Muscle of leg (tissue), 16 donors: Measurements from ENCODE around the gene DPH6. TPM values are rescaled to one million over a fixed set of nuclear protein-coding genes. Genes with fewer than 3 reads are reported as not detected.
"Not testable (repeated sequence)": the region's sequence is repeated elsewhere in the genome, so short reads cannot be mapped to it uniquely, and the experiment has no call there.

Experiments used
- DNase-seq: peaks from one replicate; pipeline ENCODE4 v3.0.0; 2013
- H3K27ac ChIP-seq: one replicate; pipeline ENCODE4 v1.5.1; 2013; ENCODE audit warnings: mild to moderate bottlenecking, low read length, control low read depth
- H3K27me3 ChIP-seq: one replicate; pipeline ENCODE4 v1.6.1; 2013; ENCODE audit warnings: low read length; ENCODE audit not compliant: control insufficient read depth, insufficient read depth
- H3K36me3 ChIP-seq: one replicate; pipeline ENCODE4 v1.6.1; 2013; ENCODE audit warnings: low read length; ENCODE audit not compliant: control insufficient read depth, insufficient read depth
- H3K4me1 ChIP-seq: one replicate; pipeline ENCODE4 v1.6.1; 2013; ENCODE audit warnings: low read length; ENCODE audit not compliant: control insufficient read depth, insufficient read depth
- H3K4me3 ChIP-seq: one replicate; pipeline ENCODE4 v1.5.1; 2013; ENCODE audit warnings: low read length, control low read depth
- H3K9me3 ChIP-seq: replicated peaks from 2 replicates; pipeline ENCODE4 v1.6.1; 2013; ENCODE audit warnings: low read depth, low read length; ENCODE audit not compliant: control insufficient read depth
- WGBS: methylation state at CpG from one replicate; pipeline ENCODE4 v1.1.5; 2013; ENCODE audit warnings: missing lambda C conversion rate; ENCODE audit not compliant: insufficient coverage; 5-methylcytosine and 5-hydroxymethylcytosine counted together
- long read RNA-seq, 11 donors: transcript quantifications; one replicate each; lab custom pipeline, GENCODE V29; 2026
- polyA plus RNA-seq, 8 donors: library from polyadenylated mRNA; unstranded; fragments of 120-200 nt; gene quantifications; one replicate each; pipeline versions ENCODE4 v1.2.1 to v1.2.3, GENCODE V29; 2013; ENCODE audit warnings: inconsistent platforms in 1 of 8, low replicate concordance in 1 of 8; ENCODE audit not compliant: insufficient read length in 8 of 8, insufficient read depth in 1 of 8
- total RNA-seq: library from RNA; stranded (reverse); fragments of 120-200 nt; gene quantifications from one replicate; pipeline ENCODE4 v1.2.4, GENCODE V29; 2013

Gene DPH6
- 23.1 TPM for total RNA-seq
- polyA plus RNA-seq: 10 to 100 TPM in 7 of 8 donors, 1 to 10 TPM in 1; 9.8 to 18.0 (median 14.9) TPM
- long read RNA-seq, donor 1, partial matches to known transcripts: 0 of 1 reads
- long read RNA-seq, donor 1, other reads (novel, unspliced or antisense): 0 of 1 reads
- long read RNA-seq, donor 2: 0 reads
- long read RNA-seq, donor 3, partial matches to known transcripts: 0 of 2 reads
- long read RNA-seq, donor 3, other reads (novel, unspliced or antisense): 0 of 2 reads
- long read RNA-seq, donor 4, partial matches to known transcripts: 0 of 4 reads
- long read RNA-seq, donor 4, other reads (novel, unspliced or antisense): 0 of 4 reads
- long read RNA-seq, donor 5, partial matches to known transcripts: 0 of 5 reads
- long read RNA-seq, donor 5, other reads (novel, unspliced or antisense): 0 of 5 reads
- long read RNA-seq, donor 6, partial matches to known transcripts: 0 of 4 reads
- long read RNA-seq, donor 6, other reads (novel, unspliced or antisense): 0 of 4 reads
- long read RNA-seq, donor 7, partial matches to known transcripts: 0 of 2 reads
- long read RNA-seq, donor 7, other reads (novel, unspliced or antisense): 0 of 2 reads
- long read RNA-seq, donor 8, partial matches to known transcripts: 0 of 3 reads
- long read RNA-seq, donor 8, other reads (novel, unspliced or antisense): 0 of 3 reads
- long read RNA-seq, donor 9: 0 reads
- long read RNA-seq, donor 10, partial matches to known transcripts: 0 of 1 reads
- long read RNA-seq, donor 10, other reads (novel, unspliced or antisense): 0 of 1 reads
- long read RNA-seq, donor 11, partial matches to known transcripts: 0 of 3 reads
- long read RNA-seq, donor 11, other reads (novel, unspliced or antisense): 0 of 3 reads

GRCh38 chr15:35545824-35546510, at the start of gene DPH6:
TSS of gene DPH6 (minus strand) at chr15:35546165. CDS start at chr15:35546141, 24 bp downstream.
- H3K4me3 ChIP-seq: peak within 1 kb of the TSS; percentile 87
- WGBS: under 1% methylated on average over 61 of the region's 66 CpGs
- H3K27me3 ChIP-seq: no peaks in the 10 kb centered on the region

DNA sequence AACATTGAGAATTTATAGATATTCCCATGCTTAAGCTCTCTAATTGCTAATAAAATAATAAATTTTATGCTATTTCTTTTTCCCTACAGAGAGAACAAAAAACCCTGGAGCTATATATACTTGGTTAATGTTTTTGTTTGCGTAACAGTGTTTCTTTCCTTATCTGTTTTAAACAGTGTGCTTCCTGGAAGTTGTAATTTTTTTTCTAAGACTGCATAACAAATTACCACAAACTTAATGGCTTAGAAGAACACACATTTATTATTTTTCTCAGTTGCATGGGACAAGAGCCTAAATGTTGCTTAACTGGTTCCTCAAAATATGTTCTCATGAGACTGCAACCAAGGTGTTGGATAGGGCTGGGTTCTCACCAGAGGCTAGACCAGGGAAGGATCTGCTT, 49.7 kb upstream of the DPH6 start:
- no CpG with 5 or more reads among the region's 1 CpG for WGBS
- no peak overlapping the region for H3K4me3 ChIP-seq
- no peaks in the 10 kb centered on the region for H3K4me1 ChIP-seq
- DNase-seq: no peak
- H3K27me3 ChIP-seq: no peaks in the 10 kb centered on the region
- no peaks in the 10 kb centered on the region for H3K9me3 ChIP-seq
- H3K36me3 ChIP-seq: no peaks in the 10 kb centered on the region
- no peak overlapping the region for H3K27ac ChIP-seq

More at GRCh38 chr15:35545824-35546510, at the start of gene DPH6:
- peak; percentile 92 for DNase-seq
- Histone ChIP-seq H3K4me1 (peaks cover 5% of the 10 kb centered on the region), H3K9me3 (no peaks in the 10 kb centered on the region), H3K27ac (peak within 1 kb of the TSS; percentile 99), H3K36me3 (no peaks in the 10 kb centered on the region)

- H3K4me3 ChIP-seq, H3K9me3 ChIP-seq, H3K27ac ChIP-seq, H3K36me3 ChIP-seq, DNase-seq, H3K27me3 ChIP-seq, H3K4me1 ChIP-seq: not testable (repeated sequence)
- WGBS: no CpG with 5 or more reads among the region's 2 CpGs
Observed at GRCh38 chr15:35591987-35592386, 46.0 kb upstream of the DPH6 start.

DNA sequence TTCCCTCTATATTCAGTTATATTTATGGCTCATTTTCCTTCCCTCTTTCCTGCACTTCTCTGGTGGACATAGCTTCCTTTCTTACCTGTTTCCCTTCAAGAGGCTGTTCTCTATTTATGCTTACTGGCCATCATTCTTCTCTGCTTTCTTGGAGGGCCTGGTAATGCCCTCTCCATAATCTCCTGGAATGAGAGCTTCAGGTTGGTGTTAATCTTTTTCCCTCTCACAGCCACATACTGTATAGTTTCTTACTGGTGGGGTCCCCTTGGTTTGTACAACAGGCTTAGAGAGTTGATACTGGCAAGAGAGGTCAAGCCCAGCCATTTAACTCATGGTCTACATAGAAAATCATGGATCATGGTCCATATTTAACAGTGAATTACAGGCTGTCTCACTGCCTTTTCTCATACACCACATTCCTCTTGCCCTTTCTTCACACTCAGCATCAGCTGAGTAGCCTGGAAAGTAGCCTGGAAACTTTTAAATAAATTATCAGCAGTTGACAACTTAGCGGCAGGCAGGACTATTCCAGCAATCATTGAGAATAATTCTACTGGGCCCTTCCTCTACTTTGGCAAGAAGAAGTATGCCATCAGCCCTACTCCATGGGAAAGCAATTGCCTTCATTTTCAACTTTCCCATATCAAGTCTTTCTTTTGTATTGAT, 38.0 kb upstream of the DPH6 start:
- Histone ChIP-seq H3K27ac (no peak overlapping the region), H3K36me3 (no peaks in the 10 kb centered on the region)
- DNase-seq: peak; percentile 8

DNA sequence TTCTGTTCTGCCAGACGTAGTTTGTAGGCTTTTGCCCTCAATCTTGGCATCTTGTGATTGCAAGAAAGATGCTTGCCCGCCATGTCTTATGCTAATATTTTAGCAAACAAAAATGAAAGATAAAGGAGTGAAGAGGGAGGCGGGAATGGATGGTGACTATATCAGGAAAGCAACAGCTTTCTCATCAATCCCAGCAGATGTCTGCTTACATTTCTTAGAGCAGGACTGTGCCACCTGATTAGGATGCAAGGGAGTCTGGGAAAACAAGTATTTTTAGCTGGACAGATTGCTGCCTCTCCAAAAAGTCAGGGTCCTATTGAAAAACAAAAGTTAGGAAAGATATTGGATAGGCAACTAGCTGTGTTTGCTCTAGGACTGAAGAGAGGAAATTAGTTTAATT, 34.6 kb upstream of the DPH6 start:
- Histone ChIP-seq H3K9me3 (no peaks in the 10 kb centered on the region), H3K4me3 (no peak overlapping the region), H3K27me3 (no peaks in the 10 kb centered on the region), H3K4me1 (no peaks in the 10 kb centered on the region), H3K36me3 (no peaks in the 10 kb centered on the region), H3K27ac (no peak overlapping the region)
- DNase-seq: no peak
- WGBS: no CpG with 5 or more reads among the region's 3 CpGs

More for the DNA sequence above, 38.0 kb upstream of the DPH6 start:
- Histone ChIP-seq H3K4me3 (no peak overlapping the region), H3K9me3 (no peaks in the 10 kb centered on the region), H3K4me1 (no peaks in the 10 kb centered on the region), H3K27me3 (no peaks in the 10 kb centered on the region)
- 100% methylated on average over 1 of the region's 1 CpG for WGBS

GRCh38 chr15:35567392-35567791, 21.4 kb upstream of the DPH6 start:
- no CpG with 5 or more reads among the region's 1 CpG for WGBS
- Histone ChIP-seq H3K36me3 (no peaks in the 10 kb centered on the region), H3K27ac (no peak overlapping the region), H3K4me1 (no peaks in the 10 kb centered on the region), H3K27me3 (no peaks in the 10 kb centered on the region), H3K9me3 (no peaks in the 10 kb centered on the region), H3K4me3 (no peak overlapping the region)
- no peak for DNase-seq

DNA sequence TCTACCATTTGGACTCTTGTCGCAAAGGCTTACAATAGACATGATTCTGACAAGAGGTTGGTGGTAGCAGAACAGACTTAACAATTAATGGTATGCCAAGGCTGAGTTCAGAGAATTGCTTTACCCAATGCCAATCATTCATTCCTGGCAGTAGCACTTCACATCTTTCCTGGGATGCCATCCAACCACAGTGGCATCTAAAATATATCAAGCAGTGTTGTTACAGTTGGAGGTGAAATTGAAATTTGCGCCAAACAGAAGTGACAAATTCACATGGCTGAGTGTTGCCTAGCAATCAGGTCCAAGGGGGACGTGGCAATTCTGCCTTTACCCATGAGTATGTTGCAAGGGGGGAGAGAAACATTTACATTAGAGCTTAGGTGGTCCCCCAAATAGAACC, 21.0 kb upstream of the DPH6 start:
- WGBS: 80% methylated on average over 1 of the region's 3 CpGs
- no peaks in the 10 kb centered on the region for H3K36me3 ChIP-seq
- no peak overlapping the region for H3K27ac ChIP-seq

DNA sequence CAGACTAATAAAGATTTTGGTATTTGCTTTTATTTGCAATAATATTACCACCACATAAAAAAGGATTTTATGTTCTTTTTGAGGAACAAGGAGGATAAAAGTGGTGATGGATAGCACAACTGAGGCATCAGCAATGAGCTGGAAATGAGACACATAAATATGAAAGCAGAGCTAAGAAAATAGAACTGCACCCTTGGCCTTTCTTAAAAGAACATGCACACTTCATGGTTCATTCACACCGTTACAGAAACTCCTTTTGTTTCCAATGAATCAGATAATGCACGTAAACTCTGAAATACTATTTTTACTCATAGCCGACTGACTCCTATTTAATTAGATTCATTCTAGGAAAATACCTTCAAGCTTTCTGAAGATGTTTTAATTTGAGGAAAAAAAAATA, 19.9 kb upstream of the DPH6 start:
- WGBS: no CpG with 5 or more reads among the region's 3 CpGs
- Histone ChIP-seq H3K4me3 (no peak overlapping the region), H3K27me3 (no peaks in the 10 kb centered on the region), H3K36me3 (no peaks in the 10 kb centered on the region), H3K9me3 (no peaks in the 10 kb centered on the region), H3K27ac (no peak overlapping the region), H3K4me1 (no peaks in the 10 kb centered on the region)
- no peak for DNase-seq

More for the DNA sequence above, 21.0 kb upstream of the DPH6 start:
- no peaks in the 10 kb centered on the region for H3K9me3 ChIP-seq
- no peak for DNase-seq
- H3K4me1 ChIP-seq: no peaks in the 10 kb centered on the region
- no peak overlapping the region for H3K4me3 ChIP-seq
- H3K27me3 ChIP-seq: no peaks in the 10 kb centered on the region

GRCh38 chr15:35562641-35563040, 16.7 kb upstream of the DPH6 start:
- H3K9me3 ChIP-seq: no peaks in the 10 kb centered on the region
- H3K27ac ChIP-seq: no peak overlapping the region
- no peaks in the 10 kb centered on the region for H3K36me3 ChIP-seq
- no peaks in the 10 kb centered on the region for H3K4me1 ChIP-seq
- no CpG with 5 or more reads among the region's 1 CpG for WGBS
- no peak for DNase-seq
- no peaks in the 10 kb centered on the region for H3K27me3 ChIP-seq
- H3K4me3 ChIP-seq: no peak overlapping the region
